Astrocyte (in vitro differentiated cells and primary cell): Measurements from ENCODE around the gene OTOR.

Experiments used
- EZH2 ChIP-seq: IDR thresholded peaks from 2 replicates; pipeline ENCODE4 v1.6.1; 2012; ENCODE audit warnings: mild to moderate bottlenecking, low read length, inconsistent platforms; ENCODE audit not compliant: insufficient read depth
- TF ChIP-seq, protein P1 (sequence below): IDR thresholded peaks from 2 replicates; pipeline ENCODE4 v1.5.1; 2011; ENCODE audit warnings: low read depth, mild to moderate bottlenecking, inconsistent platforms, low read length, moderate library complexity; ENCODE audit not compliant: insufficient read depth

DNA sequence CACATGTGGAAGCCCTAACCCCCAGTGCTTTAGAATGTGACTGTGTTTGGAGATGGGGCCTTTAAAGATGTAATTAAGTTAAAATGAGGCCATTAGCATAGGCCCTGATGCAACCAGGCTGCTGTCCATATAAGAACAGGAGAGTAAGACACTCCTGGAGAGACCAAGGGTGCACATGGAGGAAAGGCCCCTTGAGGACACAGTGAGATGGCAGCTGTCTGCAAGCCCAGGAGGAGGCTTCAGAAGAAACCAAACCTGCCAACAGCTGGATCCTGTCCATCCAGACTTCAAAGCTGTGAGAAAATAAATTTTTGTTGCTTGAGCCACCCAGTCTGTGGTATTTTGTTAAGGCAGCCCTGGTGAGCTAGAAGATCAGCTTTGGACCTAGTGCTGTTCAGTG is 35.1 kb upstream of the OTOR start:
- TF ChIP-seq, protein P1, sequence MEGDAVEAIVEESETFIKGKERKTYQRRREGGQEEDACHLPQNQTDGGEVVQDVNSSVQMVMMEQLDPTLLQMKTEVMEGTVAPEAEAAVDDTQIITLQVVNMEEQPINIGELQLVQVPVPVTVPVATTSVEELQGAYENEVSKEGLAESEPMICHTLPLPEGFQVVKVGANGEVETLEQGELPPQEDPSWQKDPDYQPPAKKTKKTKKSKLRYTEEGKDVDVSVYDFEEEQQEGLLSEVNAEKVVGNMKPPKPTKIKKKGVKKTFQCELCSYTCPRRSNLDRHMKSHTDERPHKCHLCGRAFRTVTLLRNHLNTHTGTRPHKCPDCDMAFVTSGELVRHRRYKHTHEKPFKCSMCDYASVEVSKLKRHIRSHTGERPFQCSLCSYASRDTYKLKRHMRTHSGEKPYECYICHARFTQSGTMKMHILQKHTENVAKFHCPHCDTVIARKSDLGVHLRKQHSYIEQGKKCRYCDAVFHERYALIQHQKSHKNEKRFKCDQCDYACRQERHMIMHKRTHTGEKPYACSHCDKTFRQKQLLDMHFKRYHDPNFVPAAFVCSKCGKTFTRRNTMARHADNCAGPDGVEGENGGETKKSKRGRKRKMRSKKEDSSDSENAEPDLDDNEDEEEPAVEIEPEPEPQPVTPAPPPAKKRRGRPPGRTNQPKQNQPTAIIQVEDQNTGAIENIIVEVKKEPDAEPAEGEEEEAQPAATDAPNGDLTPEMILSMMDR, result no peak
- no peak for TF ChIP-seq EZH2
